HG03354 (cell line): ENCODE measurements around the gene CYS1.
"Not testable (repeated sequence)": the region's sequence is repeated elsewhere in the genome, so short reads cannot be mapped to it uniquely, and the experiment has no call there.

Experiments
- ATAC-seq: cut with Tn5 transposase; IDR thresholded peaks from one replicate; pipeline ENCODE4 v1.9.1; 2021; ENCODE audit warnings: mild to moderate bottlenecking; ENCODE audit not compliant: unreplicated experiment, poor library complexity, severe bottlenecking

Gene CYS1

GRCh38 chr2:10017313-10017941, 62.8 kb downstream of the CYS1 start:
- ATAC-seq, result no peak

- no peak for ATAC-seq
Observed at GRCh38 chr2:10016802-10017258, 63.4 kb downstream of the CYS1 start.

GRCh38 chr2:10016001-10016801, 64.0 kb downstream of the CYS1 start:
- no peak for ATAC-seq

GRCh38 chr2:10015376-10015989, 64.7 kb downstream of the CYS1 start:
- ATAC-seq, result not testable (repeated sequence)

- no peak for ATAC-seq
Observed at GRCh38 chr2:10014418-10015190, 65.6 kb downstream of the CYS1 start.

GRCh38 chr2:10013651-10014417, 66.4 kb downstream of the CYS1 start:
- not testable (repeated sequence) for ATAC-seq

GRCh38 chr2:10012963-10013461, 67.2 kb downstream of the CYS1 start:
- no peak for ATAC-seq

- ATAC-seq, result not testable (repeated sequence)
Observed at GRCh38 chr2:10012366-10012962, 67.7 kb downstream of the CYS1 start.

GRCh38 chr2:10011606-10012325, 68.4 kb downstream of the CYS1 start:
- not testable (repeated sequence) for ATAC-seq

- ATAC-seq, result not testable (repeated sequence)
Observed at GRCh38 chr2:10010861-10011605, 69.2 kb downstream of the CYS1 start.

- no peak for ATAC-seq
Observed at GRCh38 chr2:10009811-10010781, 70.1 kb downstream of the CYS1 start.

- ATAC-seq, result no peak
Observed at GRCh38 chr2:10009271-10009810, 70.9 kb downstream of the CYS1 start.

- no peak for ATAC-seq
Observed at GRCh38 chr2:10008809-10009176, 71.4 kb downstream of the CYS1 start.

GRCh38 chr2:10007921-10008808, 72.0 kb downstream of the CYS1 start:
- no peak for ATAC-seq

- ATAC-seq, result no peak
Observed at GRCh38 chr2:10007435-10007834, 72.8 kb downstream of the CYS1 start.
